ENCODE results near the gene OR5T3.

DNA sequence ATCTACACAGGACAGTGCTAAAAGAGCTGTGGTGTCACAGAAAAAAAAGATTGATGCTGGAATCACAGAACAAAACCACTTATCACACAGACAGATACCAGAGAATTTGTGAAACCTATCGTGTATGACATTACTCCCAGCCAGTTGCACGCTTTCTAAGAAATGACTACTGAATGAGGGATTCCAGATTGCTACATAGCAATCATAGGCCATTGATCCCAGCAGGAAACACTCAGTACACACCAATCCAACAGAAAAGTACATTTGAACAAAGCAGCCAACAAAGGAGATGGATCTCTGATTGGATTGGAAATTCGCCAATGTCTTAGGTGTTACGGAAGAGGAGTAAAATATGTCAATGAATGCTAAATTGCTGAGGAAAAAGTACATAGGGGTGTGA, 44.8 kb downstream of the OR5T3 start:
- TF ChIP-seq, protein P1, sequence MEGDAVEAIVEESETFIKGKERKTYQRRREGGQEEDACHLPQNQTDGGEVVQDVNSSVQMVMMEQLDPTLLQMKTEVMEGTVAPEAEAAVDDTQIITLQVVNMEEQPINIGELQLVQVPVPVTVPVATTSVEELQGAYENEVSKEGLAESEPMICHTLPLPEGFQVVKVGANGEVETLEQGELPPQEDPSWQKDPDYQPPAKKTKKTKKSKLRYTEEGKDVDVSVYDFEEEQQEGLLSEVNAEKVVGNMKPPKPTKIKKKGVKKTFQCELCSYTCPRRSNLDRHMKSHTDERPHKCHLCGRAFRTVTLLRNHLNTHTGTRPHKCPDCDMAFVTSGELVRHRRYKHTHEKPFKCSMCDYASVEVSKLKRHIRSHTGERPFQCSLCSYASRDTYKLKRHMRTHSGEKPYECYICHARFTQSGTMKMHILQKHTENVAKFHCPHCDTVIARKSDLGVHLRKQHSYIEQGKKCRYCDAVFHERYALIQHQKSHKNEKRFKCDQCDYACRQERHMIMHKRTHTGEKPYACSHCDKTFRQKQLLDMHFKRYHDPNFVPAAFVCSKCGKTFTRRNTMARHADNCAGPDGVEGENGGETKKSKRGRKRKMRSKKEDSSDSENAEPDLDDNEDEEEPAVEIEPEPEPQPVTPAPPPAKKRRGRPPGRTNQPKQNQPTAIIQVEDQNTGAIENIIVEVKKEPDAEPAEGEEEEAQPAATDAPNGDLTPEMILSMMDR (IDR thresholded peaks at IDR 0.05; ENCODE audit: insufficient read depth, low read depth, low read length) = no peak
- no peak for TF ChIP-seq EZH2 (IDR thresholded peaks at IDR 0.05; ENCODE audit: insufficient read depth, low read length)

Data from astrocyte (in vitro differentiated cells and primary cell).